ENCODE data around the gene ACOT2.
A peak's percentile ranks its signal among the peaks of the same experiment; 100 is the strongest.

ACOT2 gene

DNA sequence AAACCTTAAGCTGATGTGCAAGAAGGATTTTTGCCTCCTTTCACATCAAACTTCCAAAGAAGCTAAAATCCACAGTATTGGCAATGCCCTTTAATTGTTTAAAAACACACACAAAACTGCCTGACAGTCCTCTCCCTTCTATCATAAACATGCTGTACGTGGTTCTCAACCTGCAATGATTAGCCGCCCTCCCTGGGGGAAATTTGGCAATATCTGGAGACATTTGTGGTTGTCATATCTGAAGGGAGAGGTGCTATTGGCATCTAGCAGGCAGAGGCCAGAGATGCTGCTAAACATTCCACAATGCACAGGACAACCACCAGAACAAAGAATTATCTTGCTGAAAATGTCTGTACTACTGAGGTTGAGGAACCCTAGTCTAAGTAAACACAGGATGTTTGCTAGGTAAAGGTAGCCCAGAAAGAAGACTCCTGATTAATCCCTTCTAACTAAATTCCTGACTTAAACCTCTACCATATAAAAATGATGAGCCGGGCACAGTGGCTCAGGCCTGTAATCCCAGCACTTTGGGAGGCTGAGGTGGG is 44.5 kb downstream of the ACOT2 start:
- no CpG with 5 or more reads among the region's 3 CpGs for WGBS (ENCODE audit: extremely low coverage, insufficient coverage, insufficient read length)

GRCh38 chr14:73616831-73617230 is 47.8 kb downstream of the ACOT2 start:
- H2BK120ac ChIP-seq (ENCODE audit: insufficient read depth, low read length, poor library complexity), result no peak overlapping the region
- no peak overlapping the region for H3K23ac ChIP-seq (ENCODE audit: low read length)
- no peak overlapping the region for H2BK12ac ChIP-seq (ENCODE audit: low read length)
- no peak overlapping the region for H4K91ac ChIP-seq (ENCODE audit: low read depth, low read length)
- WGBS (ENCODE audit: extremely low coverage, insufficient coverage, insufficient read length), result no CpG with 5 or more reads among the region's 4 CpGs
- no peak overlapping the region for H3K4me2 ChIP-seq (ENCODE audit: low read length)
- H3K18ac ChIP-seq (ENCODE audit: low read length), result no peak overlapping the region
- H3K14ac ChIP-seq (ENCODE audit: low read length), result no peak overlapping the region
- no peak overlapping the region for H2AFZ ChIP-seq (ENCODE audit: insufficient read depth, low read length, poor library complexity)
- DNase-seq, result no peak
- H2BK5ac ChIP-seq (ENCODE audit: low read depth, low read length, poor library complexity), result no peak overlapping the region
- no peak overlapping the region for H3K27ac ChIP-seq (ENCODE audit: low read depth, low read length)
- H4K8ac ChIP-seq (ENCODE audit: low read depth, low read length), result no peak overlapping the region
- peaks cover 3% of the 10 kb centered on the region for H3K79me2 ChIP-seq (ENCODE audit: control insufficient read depth, insufficient read depth, low read length, poor library complexity)
- no peak overlapping the region for H3K9ac ChIP-seq (ENCODE audit: low read length)
- H3K4me3 ChIP-seq (ENCODE audit: low read depth, low read length), result no peak overlapping the region
- H3K79me1 ChIP-seq (ENCODE audit: low read length), result peaks cover 7% of the 10 kb centered on the region
- no peaks in the 10 kb centered on the region for H3K27me3 ChIP-seq (ENCODE audit: insufficient read depth, low read length)
- no peaks in the 10 kb centered on the region for H3K36me3 ChIP-seq (ENCODE audit: control insufficient read depth in 1 of 2, insufficient read depth in 2 of 2, low read length in 2 of 2)
- no peak overlapping the region for H4K12ac ChIP-seq (ENCODE audit: low read depth, low read length)
- no peak overlapping the region for H2AK5ac ChIP-seq (ENCODE audit: low read length)
- no peaks in the 10 kb centered on the region for H3K4me1 ChIP-seq (ENCODE audit: control insufficient read depth in 1 of 2, insufficient read depth in 2 of 2, low read length in 2 of 2)
- no peak overlapping the region for H3K4ac ChIP-seq (ENCODE audit: low read depth, low read length)
- no peaks in the 10 kb centered on the region for H3K9me3 ChIP-seq (ENCODE audit: insufficient read depth, low read depth, low read length)

More for the DNA sequence above, 44.5 kb downstream of the ACOT2 start:
- H3K27me3 ChIP-seq (ENCODE audit: insufficient read depth, low read length), result no peaks in the 10 kb centered on the region
- H2AFZ ChIP-seq (ENCODE audit: insufficient read depth, low read length, poor library complexity), result no peak overlapping the region
- H2BK12ac ChIP-seq (ENCODE audit: low read length), result no peak overlapping the region
- no peak overlapping the region for H3K23ac ChIP-seq (ENCODE audit: low read length)
- no peaks in the 10 kb centered on the region for H3K4me1 ChIP-seq (ENCODE audit: control insufficient read depth in 1 of 2, insufficient read depth in 2 of 2, low read length in 2 of 2)
- DNase-seq, result peak in 1 of 2 donors; percentile 4
- H3K18ac ChIP-seq (ENCODE audit: low read length), result no peak overlapping the region
- no peak overlapping the region for H3K4me2 ChIP-seq (ENCODE audit: low read length)
- no peak overlapping the region for H2BK5ac ChIP-seq (ENCODE audit: low read depth, low read length, poor library complexity)
- H4K8ac ChIP-seq (ENCODE audit: low read depth, low read length), result no peak overlapping the region
- no peak overlapping the region for H3K4ac ChIP-seq (ENCODE audit: low read depth, low read length)
- no peak overlapping the region for H3K4me3 ChIP-seq (ENCODE audit: low read depth, low read length)
- peaks cover 7% of the 10 kb centered on the region for H3K79me1 ChIP-seq (ENCODE audit: low read length)
- no peak overlapping the region for H3K9ac ChIP-seq (ENCODE audit: low read length)
- no peak overlapping the region for H4K91ac ChIP-seq (ENCODE audit: low read depth, low read length)
- no peak overlapping the region for H3K14ac ChIP-seq (ENCODE audit: low read length)
- peaks cover 2% of the 10 kb centered on the region for H3K9me3 ChIP-seq (ENCODE audit: insufficient read depth, low read depth, low read length)
- H3K27ac ChIP-seq (ENCODE audit: low read depth, low read length), result no peak overlapping the region
- no peak overlapping the region for H2BK120ac ChIP-seq (ENCODE audit: insufficient read depth, low read length, poor library complexity)
- peaks cover 3% of the 10 kb centered on the region for H3K79me2 ChIP-seq (ENCODE audit: control insufficient read depth, insufficient read depth, low read length, poor library complexity)
- H3K36me3 ChIP-seq (ENCODE audit: control insufficient read depth in 1 of 2, insufficient read depth in 2 of 2, low read length in 2 of 2), result no peaks in the 10 kb centered on the region
- H2AK5ac ChIP-seq (ENCODE audit: low read length), result no peak overlapping the region
- H4K12ac ChIP-seq (ENCODE audit: low read depth, low read length), result no peak overlapping the region

- no peak overlapping the region for H3K27ac ChIP-seq (ENCODE audit: low read depth, low read length)
- no peaks in the 10 kb centered on the region for H3K79me2 ChIP-seq (ENCODE audit: control insufficient read depth, insufficient read depth, low read length, poor library complexity)
- H3K4me2 ChIP-seq (ENCODE audit: low read length), result no peak overlapping the region
- no peak overlapping the region for H3K9ac ChIP-seq (ENCODE audit: low read length)
- no peak overlapping the region for H3K23ac ChIP-seq (ENCODE audit: low read length)
- H2BK12ac ChIP-seq (ENCODE audit: low read length), result no peak overlapping the region
- no peak overlapping the region for H4K91ac ChIP-seq (ENCODE audit: low read depth, low read length)
- no peak overlapping the region for H2BK5ac ChIP-seq (ENCODE audit: low read depth, low read length, poor library complexity)
- DNase-seq, result no peak
- WGBS (ENCODE audit: extremely low coverage, insufficient coverage, insufficient read length), result no CpG with 5 or more reads among the region's 1 CpG
- H2BK120ac ChIP-seq (ENCODE audit: insufficient read depth, low read length, poor library complexity), result no peak overlapping the region
- H3K27me3 ChIP-seq (ENCODE audit: insufficient read depth, low read length), result no peaks in the 10 kb centered on the region
- no peak overlapping the region for H4K8ac ChIP-seq (ENCODE audit: low read depth, low read length)
- no peak overlapping the region for H2AK5ac ChIP-seq (ENCODE audit: low read length)
- H4K12ac ChIP-seq (ENCODE audit: low read depth, low read length), result no peak overlapping the region
- no peaks in the 10 kb centered on the region for H3K36me3 ChIP-seq (ENCODE audit: control insufficient read depth in 1 of 2, insufficient read depth in 2 of 2, low read length in 2 of 2)
- no peak overlapping the region for H3K18ac ChIP-seq (ENCODE audit: low read length)
- H3K79me1 ChIP-seq (ENCODE audit: low read length), result no peaks in the 10 kb centered on the region
- no peak overlapping the region for H3K4me3 ChIP-seq (ENCODE audit: low read depth, low read length)
- no peaks in the 10 kb centered on the region for H3K4me1 ChIP-seq (ENCODE audit: control insufficient read depth in 1 of 2, insufficient read depth in 2 of 2, low read length in 2 of 2)
- H3K9me3 ChIP-seq (ENCODE audit: insufficient read depth, low read depth, low read length), result no peaks in the 10 kb centered on the region
- H3K4ac ChIP-seq (ENCODE audit: low read depth, low read length), result no peak overlapping the region
- no peak overlapping the region for H3K14ac ChIP-seq (ENCODE audit: low read length)
- no peak overlapping the region for H2AFZ ChIP-seq (ENCODE audit: insufficient read depth, low read length, poor library complexity)
Measured at GRCh38 chr14:73619524-73619923, 50.5 kb downstream of the ACOT2 start.

- Histone ChIP-seq H2AFZ (ENCODE audit: insufficient read depth, low read length, poor library complexity) (no peak overlapping the region), H3K79me2 (ENCODE audit: control insufficient read depth, insufficient read depth, low read length, poor library complexity) (no peaks in the 10 kb centered on the region), H2AK5ac (ENCODE audit: low read length) (no peak overlapping the region), H3K36me3 (ENCODE audit: control insufficient read depth in 1 of 2, insufficient read depth in 2 of 2, low read length in 2 of 2) (no peaks in the 10 kb centered on the region), H3K27ac (ENCODE audit: low read depth, low read length) (no peak overlapping the region), H3K4me3 (ENCODE audit: low read depth, low read length) (no peak overlapping the region), H2BK5ac (ENCODE audit: low read depth, low read length, poor library complexity) (no peak overlapping the region), H4K91ac (ENCODE audit: low read depth, low read length) (no peak overlapping the region), H3K23ac (ENCODE audit: low read length) (no peak overlapping the region), H2BK120ac (ENCODE audit: insufficient read depth, low read length, poor library complexity) (no peak overlapping the region), H3K18ac (ENCODE audit: low read length) (no peak overlapping the region), H3K79me1 (ENCODE audit: low read length) (no peaks in the 10 kb centered on the region), H4K8ac (ENCODE audit: low read depth, low read length) (no peak overlapping the region), H3K27me3 (ENCODE audit: insufficient read depth, low read length) (no peaks in the 10 kb centered on the region), H4K12ac (ENCODE audit: low read depth, low read length) (no peak overlapping the region), H3K4me2 (ENCODE audit: low read length) (no peak overlapping the region), H3K4me1 (ENCODE audit: control insufficient read depth in 1 of 2, insufficient read depth in 2 of 2, low read length in 2 of 2) (no peaks in the 10 kb centered on the region), H3K14ac (ENCODE audit: low read length) (no peak overlapping the region), H3K9ac (ENCODE audit: low read length) (no peak overlapping the region), H3K9me3 (ENCODE audit: insufficient read depth, low read depth, low read length) (no peaks in the 10 kb centered on the region), H2BK12ac (ENCODE audit: low read length) (no peak overlapping the region), H3K4ac (ENCODE audit: low read depth, low read length) (no peak overlapping the region)
- no CpG with 5 or more reads among the region's 10 CpGs for WGBS (ENCODE audit: extremely low coverage, insufficient coverage, insufficient read length)
- no peak for DNase-seq
Measured at GRCh38 chr14:73620268-73620667, 51.3 kb downstream of the ACOT2 start.
